ENCODE measurements around the gene ATE1. TPM values are rescaled to one million over a fixed set of nuclear protein-coding genes. Genes with fewer than 3 reads are reported as not detected.

The ATE1 gene
- total and polyA plus RNA-seq, 2 of the 4 experiments (the other 2 are of a cell fraction) = 6.4 to 27.8 TPM

- H3K4me2 ChIP-seq (ENCODE audit: low read depth, low read length) = no peak overlapping the region
- no CpG with 5 or more reads among the region's 2 CpGs for WGBS, 2 experiments (ENCODE audit: extremely low coverage in 2 of 2, insufficient read length in 1 of 2)
- no peak overlapping the region for H3K18ac ChIP-seq (ENCODE audit: low read depth, low read length)
- DNase-seq = no peak
- H2BK15ac ChIP-seq (ENCODE audit: low read depth, low read length) = no peak overlapping the region
- H3K79me1 ChIP-seq (ENCODE audit: low read depth in 1 of 2, low read length in 2 of 2) = no peaks in the 10 kb centered on the region
- intact Hi-C loops (cut with micrococcal nuclease) = no loop called here
- CTCF ChIA-PET = no interaction called here
- H3K4me1 ChIP-seq (ENCODE audit: control insufficient read depth, insufficient read depth, low read length) = no peaks in the 10 kb centered on the region
- H2AK5ac ChIP-seq (ENCODE audit: low read depth, low read length) = no peak overlapping the region
- H3K56ac ChIP-seq (ENCODE audit: extremely low read depth, insufficient read depth, low read length) = no peak overlapping the region
- POLR2A ChIA-PET (ENCODE audit: unreplicated experiment) = no interaction called here
- H3K14ac ChIP-seq (replicated peaks; ENCODE audit: low read depth, low read length) = no peak overlapping the region
- no peak overlapping the region for H2BK5ac ChIP-seq (ENCODE audit: low read depth, low read length, poor library complexity, severe bottlenecking)
- no peak overlapping the region for H2AFZ ChIP-seq (replicated peaks; ENCODE audit: low read length, poor library complexity)
- no peak overlapping the region for H4K8ac ChIP-seq (ENCODE audit: low read depth in 2 of 2, low read length in 2 of 2)
- no TSS peak for BruUV-seq (replicated peaks)
- no peak overlapping the region for H3K9ac ChIP-seq (ENCODE audit: low read depth, low read length)
- no peak overlapping the region for H2AK9ac ChIP-seq (replicated peaks; ENCODE audit: low read depth, low read length, poor library complexity)
- H3K23ac ChIP-seq (ENCODE audit: low read depth, low read length) = no peak overlapping the region
- no peak overlapping the region for H4K91ac ChIP-seq (ENCODE audit: insufficient read depth, low read depth, low read length)
- TF ChIP-seq RAD21 (IDR thresholded peaks at IDR 0.05; ENCODE audit: low read length) = no peak
- no peak for TF ChIP-seq USF2 (IDR thresholded peaks at IDR 0.05; ENCODE audit: low read depth, low read length)
- no peak for TF ChIP-seq ELK1 (IDR thresholded peaks at IDR 0.05; ENCODE audit: borderline replicate concordance, low read depth, low read length)
- no peak for TF ChIP-seq CHD1 (IDR thresholded peaks at IDR 0.05; ENCODE audit: low read depth, low read length)
- no peak for TF ChIP-seq RFX5 (IDR thresholded peaks at IDR 0.05; ENCODE audit: low read depth, low read length)
- no peak for TF ChIP-seq NFE2L2 (IDR thresholded peaks at IDR 0.05; ENCODE audit: low read depth, low read length)
- TF ChIP-seq FOS (IDR thresholded peaks at IDR 0.05; ENCODE audit: low read depth, low read length) = no peak
- no peak for TF ChIP-seq BHLHE40 (IDR thresholded peaks at IDR 0.05; ENCODE audit: low read depth, low read length)
- TF ChIP-seq MXI1 (IDR thresholded peaks at IDR 0.05; ENCODE audit: borderline replicate concordance, low read depth, low read length) = no peak
- TF ChIP-seq SMC3 (IDR thresholded peaks at IDR 0.05; ENCODE audit: low read depth, low read length) = no peak
- TF ChIP-seq MAZ (IDR thresholded peaks at IDR 0.05; ENCODE audit: borderline replicate concordance, low read depth, low read length) = no peak
- TF ChIP-seq RCOR1 (IDR thresholded peaks at IDR 0.05; ENCODE audit: insufficient replicate concordance, low read length) = no peak
- TF ChIP-seq MAFK (IDR thresholded peaks at IDR 0.05; ENCODE audit: low read depth, low read length) = no peak
- TF ChIP-seq POLR2A (IDR thresholded peaks at IDR 0.05; ENCODE audit: low read depth, low read length) = no peak
- TF ChIP-seq CEBPB (IDR thresholded peaks at IDR 0.05; ENCODE audit: low read depth, low read length) = no peak
- TF ChIP-seq CTCF (conservative IDR thresholded peaks at IDR 0.05; ENCODE audit: low read depth, low read length) = no peak
- no peaks in the 10 kb centered on the region for H3K9me3 ChIP-seq (ENCODE audit: control insufficient read depth, insufficient read depth, low read length)
- no peak overlapping the region for H3K27ac ChIP-seq (ENCODE audit: insufficient read depth, low read length)
- no peaks in the 10 kb centered on the region for H4K20me1 ChIP-seq (ENCODE audit: insufficient read depth, low read length)
- in situ Hi-C loops (cut with MboI; ENCODE audit: low sequenced_read_pairs) = no loop called here
- ATAC-seq (ENCODE audit: low read depth) = no peak
- H2BK120ac ChIP-seq (ENCODE audit: low read depth, low read length) = no peak overlapping the region
- no peak overlapping the region for H4K5ac ChIP-seq (ENCODE audit: low read depth, low read length)
- H3K4ac ChIP-seq (ENCODE audit: low read depth, low read length) = no peak overlapping the region
- H3K36me3 ChIP-seq (ENCODE audit: control insufficient read depth, insufficient read depth, low read length) = peaks cover 8% of the 10 kb centered on the region; the same call in 1 of the 2 replicates
- H3K4me3 ChIP-seq (ENCODE audit: insufficient read depth, low read depth, low read length) = no peak overlapping the region
- dilution Hi-C loops (cut with HindIII; ENCODE audit: low sequenced_read_pairs, unreplicated experiment) = no loop called here
- no peaks in the 10 kb centered on the region for H3K27me3 ChIP-seq (ENCODE audit: control insufficient read depth, insufficient read depth, low read length)
- no peaks in the 10 kb centered on the region for H3K9me1 ChIP-seq (ENCODE audit: insufficient read depth, low read length)
- no peak overlapping the region for H2BK20ac ChIP-seq (ENCODE audit: low read depth, low read length)
Observed at GRCh38 chr10:121846555-121846954, 81.3 kb downstream of the ATE1 start.
